ENCODE data around the gene GNPTG. TPM values are rescaled to one million over a fixed set of nuclear protein-coding genes. Genes with fewer than 3 reads are reported as not detected.

The GNPTG gene
- total and polyA plus RNA-seq, 2 donors (not counting 3 experiments of a cell fraction or from before 2014, with no cell fraction given), result 51.6 to 109 TPM

DNA sequence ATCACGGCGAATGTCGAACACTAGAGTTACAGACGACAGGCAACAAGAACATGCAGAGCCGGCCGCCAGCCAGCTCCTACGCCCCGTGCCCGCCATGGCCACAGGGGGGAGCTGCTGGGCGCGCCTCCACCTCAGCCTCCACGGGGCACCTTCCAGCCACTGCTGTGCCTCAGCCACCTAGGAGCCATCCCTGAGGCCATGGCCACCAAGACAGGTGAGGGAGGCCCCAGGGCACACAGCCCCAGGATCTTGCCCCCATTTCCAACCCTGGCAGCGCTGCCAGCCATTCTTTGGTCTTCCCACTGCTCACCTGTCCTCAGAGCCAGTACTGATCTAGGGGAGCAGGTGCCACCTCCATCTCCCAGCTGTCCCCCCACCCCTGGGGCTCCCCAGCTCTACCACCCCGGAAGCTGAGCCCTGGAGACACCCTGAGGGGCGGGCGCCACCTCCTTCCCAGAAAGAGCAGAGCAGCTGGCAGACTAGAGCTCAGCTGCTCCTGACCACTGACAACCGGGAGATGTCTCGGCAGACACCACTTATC, 11.8 kb downstream of the GNPTG start:
- Histone ChIP-seq H3K36me3 (ENCODE audit: control insufficient read depth in 2 of 2, extremely low read depth in 1 of 2, insufficient read depth in 2 of 2, low read length in 2 of 2) (peaks cover 14 to 41% of the 10 kb centered on the region in 2 experiments), H3K27ac (ENCODE audit: insufficient read depth, low read depth, low read length) (no peak overlapping the region), H3K9me3 (replicated peaks; ENCODE audit: control insufficient read depth, insufficient read depth, low read length) (no peaks in the 10 kb centered on the region), H3K4me1 (ENCODE audit: control insufficient read depth, extremely low read depth, insufficient read depth, low read length) (no peaks in the 10 kb centered on the region), H3K9ac (replicated peaks; ENCODE audit: extremely low read depth, insufficient read depth, low read length) (no peak overlapping the region), H2AFZ (ENCODE audit: low read depth, low read length) (no peak overlapping the region), H4K20me1 (replicated peaks; ENCODE audit: control insufficient read depth, extremely low read depth, insufficient read depth, low read length) (no peaks in the 10 kb centered on the region), H3K4me2 (ENCODE audit: insufficient read depth, low read length) (no peak overlapping the region), H3K4me3 (replicated peaks in 1 of 3; ENCODE audit: insufficient read depth in 1 of 3, low read depth in 1 of 3, low read length in 3 of 3) (no peak overlapping the region), H3K79me2 (ENCODE audit: control insufficient read depth, insufficient read depth, low read length) (peaks cover 12% of the 10 kb centered on the region), H3K27me3 (ENCODE audit: control insufficient read depth in 2 of 2, insufficient read depth in 2 of 2, low read length in 2 of 2) (no peaks in the 10 kb centered on the region), H3K9me1 (replicated peaks; ENCODE audit: control insufficient read depth, extremely low read depth, insufficient read depth, low read length) (no peaks in the 10 kb centered on the region)
- intact Hi-C loops (cut with micrococcal nuclease), result no loop called here
- no TSS peak for BruUV-seq (replicated peaks)
- dilution Hi-C loops (cut with MboI; ENCODE audit: extremely low pct_ligation_motif_present, low sequenced_read_pairs), result no loop called here
- DNase-seq (ENCODE audit: low read depth, low spot score), result peak; percentile 41
- ChIA-PET POLR2A (no interaction called here), CTCF (interaction anchor here (0.6 to 3.1 kb wide), 21 partner anchors 8 to 402 kb away, joined by 3 to 24 read pairs (median 4); partner anchors contain the start of genes GNPTG, TSR3 and UQCC4)
- FAIRE-seq, result no peak
- TF ChIP-seq CTCF (IDR thresholded peaks at IDR 0.05; ENCODE audit: extremely low read depth in 1 of 2, insufficient read depth in 1 of 2, low read depth in 1 of 2, low read length in 2 of 2) (peak; percentile 86 to 93), EZH2 (IDR thresholded peaks at IDR 0.05; ENCODE audit: borderline replicate concordance, low read depth, low read length, severe bottlenecking) (no peak), GATA2 (IDR thresholded peaks at IDR 0.05; ENCODE audit: insufficient read depth, insufficient read length, low read depth, low read length) (no peak)

- POLR2A ChIA-PET, result interaction anchor here (0.6 kb wide), 1 partner anchor 1874 kb away, joined by 3 read pairs; no protein-coding TSS in a partner anchor
- no peaks in the 10 kb centered on the region for H3K9me3 ChIP-seq (replicated peaks; ENCODE audit: control insufficient read depth, insufficient read depth, low read length)
- intact Hi-C loops (cut with micrococcal nuclease), result no loop called here
- TF ChIP-seq CTCF (IDR thresholded peaks at IDR 0.05; ENCODE audit: extremely low read depth in 1 of 2, insufficient read depth in 1 of 2, low read depth in 1 of 2, low read length in 2 of 2) (no peak), FOS (IDR thresholded peaks at IDR 0.05; ENCODE audit: borderline replicate concordance, insufficient read depth, low read length) (no peak), MYC (IDR thresholded peaks at IDR 0.05; ENCODE audit: low read depth, low read length) (no peak), POLR2AphosphoS5 (IDR thresholded peaks at IDR 0.05; ENCODE audit: insufficient read depth, low read depth, low read length) (no peak), EZH2 (IDR thresholded peaks at IDR 0.05; ENCODE audit: borderline replicate concordance, low read depth, low read length, severe bottlenecking) (no peak), POLR2A (IDR thresholded peaks at IDR 0.05; ENCODE audit: low read depth, low read length) (no peak), MAX (IDR thresholded peaks at IDR 0.05; ENCODE audit: insufficient read depth, insufficient read length) (no peak), JUN (IDR thresholded peaks at IDR 0.05; ENCODE audit: borderline replicate concordance, insufficient read depth, insufficient read length, low read depth) (no peak), GATA2 (IDR thresholded peaks at IDR 0.05; ENCODE audit: insufficient read depth, insufficient read length, low read depth, low read length) (no peak)
- H3K4me2 ChIP-seq (ENCODE audit: insufficient read depth, low read length), result no peak overlapping the region
- no peak overlapping the region for H3K27ac ChIP-seq (ENCODE audit: insufficient read depth, low read depth, low read length)
- no peaks in the 10 kb centered on the region for H3K9me1 ChIP-seq (replicated peaks; ENCODE audit: control insufficient read depth, extremely low read depth, insufficient read depth, low read length)
- H3K27me3 ChIP-seq (ENCODE audit: control insufficient read depth in 2 of 2, insufficient read depth in 2 of 2, low read length in 2 of 2), result no peaks in the 10 kb centered on the region
- H3K4me1 ChIP-seq (ENCODE audit: control insufficient read depth, extremely low read depth, insufficient read depth, low read length), result no peaks in the 10 kb centered on the region
- H4K20me1 ChIP-seq (replicated peaks; ENCODE audit: control insufficient read depth, extremely low read depth, insufficient read depth, low read length), result no peaks in the 10 kb centered on the region
- CTCF ChIA-PET, result interaction anchor here (1.1 to 3.1 kb wide), 13 partner anchors 9 to 48 kb away, joined by 3 to 24 read pairs (median 4); no protein-coding TSS in a partner anchor
- H3K36me3 ChIP-seq (ENCODE audit: control insufficient read depth in 2 of 2, extremely low read depth in 1 of 2, insufficient read depth in 2 of 2, low read length in 2 of 2), result peaks cover 14 to 41% of the 10 kb centered on the region in 2 experiments
- no TSS peak for BruUV-seq (replicated peaks)
- DNase-seq (ENCODE audit: low read depth, low spot score) (no peak), FAIRE-seq (no peak)
- no peak overlapping the region for H2AFZ ChIP-seq (ENCODE audit: low read depth, low read length)
- no peak overlapping the region for H3K9ac ChIP-seq (replicated peaks; ENCODE audit: extremely low read depth, insufficient read depth, low read length)
- no peak overlapping the region for H3K4me3 ChIP-seq (replicated peaks in 1 of 3; ENCODE audit: insufficient read depth in 1 of 3, low read depth in 1 of 3, low read length in 3 of 3)
- H3K79me2 ChIP-seq (ENCODE audit: control insufficient read depth, insufficient read depth, low read length), result peaks cover 10% of the 10 kb centered on the region
- dilution Hi-C loops (cut with MboI; ENCODE audit: extremely low pct_ligation_motif_present, low sequenced_read_pairs), result no loop called here
Measured at GRCh38 chr16:1364510-1364909, 12.8 kb downstream of the GNPTG start.
